DOHH2 (cell line): Measurements from ENCODE around the gene CPNE2.
A peak's percentile ranks its signal among the peaks of the same experiment; 100 is the strongest.

Experiments used
- H3F3A ChIP-seq: fragments of 200-600 bp; sonication (generic), shearing (Covaris generic); 2 replicates; pipeline ENCODE4 v1.6.0; 2016; ENCODE audit warnings: antibody characterized with exemption, mild to moderate bottlenecking; ENCODE audit not compliant: control insufficient read depth, insufficient read depth
- H3K27ac ChIP-seq: fragments of 200-600 bp; sonication (generic); 2 replicates; pipeline ENCODE4 v1.5.1; 2014; ENCODE audit warnings: low read depth, mild to moderate bottlenecking, low read length, moderate library complexity
- H3K27me3 ChIP-seq: fragments of 200-600 bp; sonication (generic); 2 replicates; pipeline ENCODE4 v1.6.1; 2014; ENCODE audit warnings: mild to moderate bottlenecking, low read length, mixed read lengths; ENCODE audit not compliant: control insufficient read depth
- H3K36me3 ChIP-seq: fragments of 200-600 bp; sonication (generic); 2 replicates; pipeline ENCODE4 v1.6.1; 2014; ENCODE audit warnings: mild to moderate bottlenecking, low read length, moderate library complexity, mixed read lengths; ENCODE audit not compliant: control insufficient read depth
- H3K4me1 ChIP-seq: fragments of 200-600 bp; sonication (generic); 2 replicates; pipeline ENCODE4 v1.6.1; 2014; ENCODE audit warnings: mild to moderate bottlenecking, low read length, mixed read lengths; ENCODE audit not compliant: control insufficient read depth
- H3K4me2 ChIP-seq: fragments of 200-600 bp; sonication (generic); 2 replicates; pipeline ENCODE4 v1.6.0; 2014; ENCODE audit warnings: mild to moderate bottlenecking, low read length, moderate library complexity
- H3K4me3 ChIP-seq: fragments of 200-600 bp; sonication (generic); 2 replicates; pipeline ENCODE4 v1.5.1; 2014; ENCODE audit warnings: mild to moderate bottlenecking, low read length, mixed read lengths
- H3K79me2 ChIP-seq: fragments of 200-600 bp; sonication (generic); 2 replicates; pipeline ENCODE4 v1.6.1; 2014; ENCODE audit warnings: mild to moderate bottlenecking, low read length, mixed read lengths; ENCODE audit not compliant: control insufficient read depth
- H3K9me2 ChIP-seq: fragments of 200-600 bp; sonication (generic); replicated peaks from 2 replicates; pipeline ENCODE4 v1.6.1; 2014; ENCODE audit warnings: mild to moderate bottlenecking, low read length, mixed read lengths; ENCODE audit not compliant: control insufficient read depth
- H3K9me3 ChIP-seq: fragments of 200-600 bp; sonication (generic); 2 replicates; pipeline ENCODE4 v1.6.1; 2014; ENCODE audit warnings: antibody characterized with exemption, low read length, mixed read lengths; ENCODE audit not compliant: control insufficient read depth, insufficient read depth
- H4K20me1 ChIP-seq: fragments of 200-600 bp; sonication (generic); 2 replicates; pipeline ENCODE4 v1.6.0; 2014; ENCODE audit warnings: low read depth, mild to moderate bottlenecking, antibody characterized with exemption, low read length, moderate library complexity; ENCODE audit not compliant: control insufficient read depth, insufficient read depth
- CTCF ChIP-seq: fragments of 200-600 bp; sonication (generic); IDR thresholded peaks from one replicate; pipeline ENCODE4 v1.5.1; 2014; ENCODE audit warnings: antibody characterized with exemption, mild to moderate bottlenecking, low read depth, low read length; ENCODE audit not compliant: poor library complexity, severe bottlenecking
- EZH2phosphoT487 ChIP-seq: fragments of 200-600 bp; sonication (generic); IDR thresholded peaks from 2 replicates; pipeline ENCODE4 v1.6.1; 2017; ENCODE audit warnings: borderline replicate concordance, mild to moderate bottlenecking, antibody characterized with exemption, low read length, moderate library complexity, mixed read lengths

Gene CPNE2

GRCh38 chr16:57140931-57141668, 48.7 kb downstream of the CPNE2 start:
- Histone ChIP-seq H3K79me2 (no peaks in the 10 kb centered on the region), H3K9me3 (no peaks in the 10 kb centered on the region), H3K36me3 (no peaks in the 10 kb centered on the region), H3F3A (no peaks in the 10 kb centered on the region), H3K4me1 (peaks cover 23% of the 10 kb centered on the region), H3K4me3 (no peak overlapping the region), H3K27ac (0 out of 2 replicates have a peak overlapping the region, but pooled peaks have one; percentile 5), H3K27me3 (no peaks in the 10 kb centered on the region), H3K9me2 (no peaks in the 10 kb centered on the region), H3K4me2 (peak overlapping the region; percentile 22), H4K20me1 (no peaks in the 10 kb centered on the region)
- TF ChIP-seq CTCF (no peak), EZH2phosphoT487 (no peak)

GRCh38 chr16:57141822-57142631, 49.6 kb downstream of the CPNE2 start:
- no peaks in the 10 kb centered on the region for H3K9me2 ChIP-seq
- no peaks in the 10 kb centered on the region for H3K36me3 ChIP-seq
- no peak for TF ChIP-seq EZH2phosphoT487
- no peak for TF ChIP-seq CTCF
- H4K20me1 ChIP-seq: no peaks in the 10 kb centered on the region
- H3K4me1 ChIP-seq: peaks cover 26% of the 10 kb centered on the region
- no peak overlapping the region for H3K4me3 ChIP-seq
- H3F3A ChIP-seq: no peaks in the 10 kb centered on the region
- peak overlapping the region; percentile 22 for H3K4me2 ChIP-seq
- no peaks in the 10 kb centered on the region for H3K79me2 ChIP-seq
- H3K27me3 ChIP-seq: no peaks in the 10 kb centered on the region
- H3K27ac ChIP-seq: 0 out of 2 replicates have a peak overlapping the region, but pooled peaks have one; percentile 5
- H3K9me3 ChIP-seq: no peaks in the 10 kb centered on the region

- no peak overlapping the region for H3K27ac ChIP-seq
- no peaks in the 10 kb centered on the region for H3K27me3 ChIP-seq
- H3K4me1 ChIP-seq: peaks cover 39% of the 10 kb centered on the region
- H3K4me2 ChIP-seq: no peak overlapping the region
- no peak for TF ChIP-seq CTCF
- no peak for TF ChIP-seq EZH2phosphoT487
- peaks cover 3% of the 10 kb centered on the region; the same call in 1 of the 2 replicates for H3F3A ChIP-seq
- H3K79me2 ChIP-seq: no peaks in the 10 kb centered on the region
- no peaks in the 10 kb centered on the region for H3K36me3 ChIP-seq
- no peaks in the 10 kb centered on the region for H4K20me1 ChIP-seq
- H3K9me2 ChIP-seq: no peaks in the 10 kb centered on the region
- no peaks in the 10 kb centered on the region for H3K9me3 ChIP-seq
- H3K4me3 ChIP-seq: no peak overlapping the region
Measured at GRCh38 chr16:57143149-57143921, 51.0 kb downstream of the CPNE2 start.
